SK-N-SH treated with all-trans-retinoic acid at 6 μM for 48 hours (cell line): ENCODE data around the gene USH2A.

Experiments
- ARNTL ChIP-seq: fragments of 450-650 bp; formaldehyde crosslinking; IDR thresholded peaks from 2 replicates; pipeline ENCODE4 v1.5.0; 2020; ENCODE audit warnings: low read depth, mild to moderate bottlenecking, moderate library complexity, borderline replicate concordance
- BACH2 ChIP-seq: fragments of 250-450 bp; sonication (Bioruptor Pico); IDR thresholded peaks from 2 replicates; pipeline ENCODE4 v1.9.0; 2021; ENCODE audit warnings: mild to moderate bottlenecking, borderline replicate concordance
- GLIS3 ChIP-seq: fragments of 250-450 bp; sonication (Bioruptor Pico); IDR thresholded peaks from 2 replicates; pipeline ENCODE4 v1.5.0; 2020; ENCODE audit warnings: mild to moderate bottlenecking, moderate library complexity
- RARB ChIP-seq: fragments of 250-450 bp; sonication (Bioruptor Pico); IDR thresholded peaks from 2 replicates; pipeline ENCODE4 v1.8.0; 2021; ENCODE audit warnings: mild to moderate bottlenecking, moderate library complexity
- SNAI2 ChIP-seq: fragments of 250-450 bp; sonication (Bioruptor Pico); IDR thresholded peaks from 2 replicates; pipeline ENCODE4 v1.5.0; 2020; ENCODE audit warnings: mild to moderate bottlenecking, moderate library complexity
- TOX ChIP-seq: fragments of 250-450 bp; sonication (Bioruptor Pico); IDR thresholded peaks from 2 replicates; pipeline ENCODE4 v1.8.0; 2021; ENCODE audit warnings: mild to moderate bottlenecking, moderate library complexity, borderline replicate concordance
- ZC3H10 ChIP-seq: fragments of 250-450 bp; sonication (Bioruptor Pico); IDR thresholded peaks from 2 replicates; pipeline ENCODE4 v1.5.1; 2021; ENCODE audit warnings: mild to moderate bottlenecking, moderate library complexity
- ZFP3 ChIP-seq: fragments of 250-450 bp; sonication (Bioruptor Pico); IDR thresholded peaks from 2 replicates; pipeline ENCODE4 v1.5.0; 2020; ENCODE audit warnings: mild to moderate bottlenecking, moderate library complexity
- ZFP30 ChIP-seq: fragments of 450-650 bp; formaldehyde crosslinking; IDR thresholded peaks from 2 replicates; pipeline ENCODE4 v1.5.0; 2022; ENCODE audit warnings: mild to moderate bottlenecking, moderate library complexity
- ZNF565 ChIP-seq: fragments of 450-650 bp; formaldehyde crosslinking; conservative IDR thresholded peaks from 2 replicates; pipeline ENCODE4 v1.5.0; 2020; ENCODE audit warnings: low read depth, mild to moderate bottlenecking, moderate library complexity
- TF ChIP-seq, protein P1 (sequence below): fragments of 250-450 bp; sonication (Bioruptor Pico); IDR thresholded peaks from 2 replicates; pipeline ENCODE4 v1.5.1; 2020; ENCODE audit warnings: low read depth, mild to moderate bottlenecking, moderate library complexity
- TF ChIP-seq, protein P2 (sequence below): fragments of 250-450 bp; sonication (Bioruptor Pico); IDR thresholded peaks from 2 replicates; pipeline ENCODE4 v1.8.0; 2020; ENCODE audit warnings: mild to moderate bottlenecking, moderate library complexity, borderline replicate concordance
- TF ChIP-seq, protein P3 (sequence below): fragments of 250-450 bp; sonication (Bioruptor Pico); IDR thresholded peaks from 2 replicates; pipeline ENCODE4 v1.5.0; 2020; ENCODE audit warnings: mild to moderate bottlenecking, moderate library complexity
- TF ChIP-seq, protein P4 (sequence below): fragments of 250-450 bp; sonication (Bioruptor Pico); IDR thresholded peaks from 2 replicates; pipeline ENCODE4 v1.8.0; 2021; ENCODE audit warnings: low read depth, mild to moderate bottlenecking, moderate library complexity, borderline replicate concordance

DNA sequence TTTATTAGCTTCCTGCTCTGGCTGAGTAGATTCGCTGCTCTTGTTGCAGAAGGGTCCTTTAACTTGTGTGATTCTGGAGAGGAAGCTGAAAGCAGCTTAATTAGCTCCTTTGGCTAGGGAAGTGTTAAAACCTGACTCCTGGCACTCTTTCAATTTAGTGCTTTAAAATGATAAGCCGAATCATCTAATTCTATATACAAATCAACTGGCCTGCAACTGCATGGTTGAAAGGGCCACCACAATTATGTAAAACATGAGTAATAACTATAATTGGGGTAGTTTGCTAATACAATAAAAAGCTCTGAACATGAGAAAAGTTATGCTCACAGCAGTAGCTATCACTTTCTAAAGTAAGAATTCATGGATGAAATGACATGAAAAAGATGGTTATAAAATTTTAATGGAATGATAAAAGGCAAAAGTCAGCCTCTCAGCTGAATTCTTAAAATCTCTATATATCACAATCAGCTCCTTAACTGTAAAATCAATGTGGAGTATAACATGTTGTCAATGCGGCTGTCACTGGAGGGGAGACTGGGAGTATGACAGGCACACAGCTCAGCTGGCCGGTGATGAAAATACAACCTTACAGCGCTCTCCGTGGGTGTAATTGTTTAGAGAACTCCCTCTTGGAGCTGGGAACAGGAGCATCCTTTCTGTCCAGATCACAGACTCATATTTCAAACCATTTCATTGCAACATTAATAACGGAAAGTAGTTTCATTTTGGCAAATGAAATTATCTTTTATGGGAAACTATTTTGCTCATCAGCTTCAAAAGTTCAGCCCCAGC, 531.8 kb downstream of the USH2A start:
- no peak for TF ChIP-seq ZNF565
- TF ChIP-seq ZC3H10 (CRISPR knock-in tag), result peak; percentile 57; the same call in 1 of the 2 replicates
- TF ChIP-seq ZFP30 (CRISPR knock-in tag), result no peak
- no peak for TF ChIP-seq RARB (CRISPR knock-in tag)
- TF ChIP-seq, protein P1, sequence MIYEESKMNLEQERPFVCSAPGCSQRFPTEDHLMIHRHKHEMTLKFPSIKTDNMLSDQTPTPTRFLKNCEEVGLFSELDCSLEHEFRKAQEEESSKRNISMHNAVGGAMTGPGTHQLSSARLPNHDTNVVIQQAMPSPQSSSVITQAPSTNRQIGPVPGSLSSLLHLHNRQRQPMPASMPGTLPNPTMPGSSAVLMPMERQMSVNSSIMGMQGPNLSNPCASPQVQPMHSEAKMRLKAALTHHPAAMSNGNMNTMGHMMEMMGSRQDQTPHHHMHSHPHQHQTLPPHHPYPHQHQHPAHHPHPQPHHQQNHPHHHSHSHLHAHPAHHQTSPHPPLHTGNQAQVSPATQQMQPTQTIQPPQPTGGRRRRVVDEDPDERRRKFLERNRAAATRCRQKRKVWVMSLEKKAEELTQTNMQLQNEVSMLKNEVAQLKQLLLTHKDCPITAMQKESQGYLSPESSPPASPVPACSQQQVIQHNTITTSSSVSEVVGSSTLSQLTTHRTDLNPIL (CRISPR knock-in tag), result no peak
- TF ChIP-seq, protein P2, sequence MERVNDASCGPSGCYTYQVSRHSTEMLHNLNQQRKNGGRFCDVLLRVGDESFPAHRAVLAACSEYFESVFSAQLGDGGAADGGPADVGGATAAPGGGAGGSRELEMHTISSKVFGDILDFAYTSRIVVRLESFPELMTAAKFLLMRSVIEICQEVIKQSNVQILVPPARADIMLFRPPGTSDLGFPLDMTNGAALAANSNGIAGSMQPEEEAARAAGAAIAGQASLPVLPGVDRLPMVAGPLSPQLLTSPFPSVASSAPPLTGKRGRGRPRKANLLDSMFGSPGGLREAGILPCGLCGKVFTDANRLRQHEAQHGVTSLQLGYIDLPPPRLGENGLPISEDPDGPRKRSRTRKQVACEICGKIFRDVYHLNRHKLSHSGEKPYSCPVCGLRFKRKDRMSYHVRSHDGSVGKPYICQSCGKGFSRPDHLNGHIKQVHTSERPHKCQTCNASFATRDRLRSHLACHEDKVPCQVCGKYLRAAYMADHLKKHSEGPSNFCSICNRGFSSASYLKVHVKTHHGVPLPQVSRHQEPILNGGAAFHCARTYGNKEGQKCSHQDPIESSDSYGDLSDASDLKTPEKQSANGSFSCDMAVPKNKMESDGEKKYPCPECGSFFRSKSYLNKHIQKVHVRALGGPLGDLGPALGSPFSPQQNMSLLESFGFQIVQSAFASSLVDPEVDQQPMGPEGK (CRISPR knock-in tag), result no peak
- TF ChIP-seq, protein P3, sequence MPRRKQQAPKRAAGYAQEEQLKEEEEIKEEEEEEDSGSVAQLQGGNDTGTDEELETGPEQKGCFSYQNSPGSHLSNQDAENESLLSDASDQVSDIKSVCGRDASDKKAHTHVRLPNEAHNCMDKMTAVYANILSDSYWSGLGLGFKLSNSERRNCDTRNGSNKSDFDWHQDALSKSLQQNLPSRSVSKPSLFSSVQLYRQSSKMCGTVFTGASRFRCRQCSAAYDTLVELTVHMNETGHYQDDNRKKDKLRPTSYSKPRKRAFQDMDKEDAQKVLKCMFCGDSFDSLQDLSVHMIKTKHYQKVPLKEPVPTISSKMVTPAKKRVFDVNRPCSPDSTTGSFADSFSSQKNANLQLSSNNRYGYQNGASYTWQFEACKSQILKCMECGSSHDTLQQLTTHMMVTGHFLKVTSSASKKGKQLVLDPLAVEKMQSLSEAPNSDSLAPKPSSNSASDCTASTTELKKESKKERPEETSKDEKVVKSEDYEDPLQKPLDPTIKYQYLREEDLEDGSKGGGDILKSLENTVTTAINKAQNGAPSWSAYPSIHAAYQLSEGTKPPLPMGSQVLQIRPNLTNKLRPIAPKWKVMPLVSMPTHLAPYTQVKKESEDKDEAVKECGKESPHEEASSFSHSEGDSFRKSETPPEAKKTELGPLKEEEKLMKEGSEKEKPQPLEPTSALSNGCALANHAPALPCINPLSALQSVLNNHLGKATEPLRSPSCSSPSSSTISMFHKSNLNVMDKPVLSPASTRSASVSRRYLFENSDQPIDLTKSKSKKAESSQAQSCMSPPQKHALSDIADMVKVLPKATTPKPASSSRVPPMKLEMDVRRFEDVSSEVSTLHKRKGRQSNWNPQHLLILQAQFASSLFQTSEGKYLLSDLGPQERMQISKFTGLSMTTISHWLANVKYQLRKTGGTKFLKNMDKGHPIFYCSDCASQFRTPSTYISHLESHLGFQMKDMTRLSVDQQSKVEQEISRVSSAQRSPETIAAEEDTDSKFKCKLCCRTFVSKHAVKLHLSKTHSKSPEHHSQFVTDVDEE (CRISPR knock-in tag), result no peak
- TF ChIP-seq, protein P4, sequence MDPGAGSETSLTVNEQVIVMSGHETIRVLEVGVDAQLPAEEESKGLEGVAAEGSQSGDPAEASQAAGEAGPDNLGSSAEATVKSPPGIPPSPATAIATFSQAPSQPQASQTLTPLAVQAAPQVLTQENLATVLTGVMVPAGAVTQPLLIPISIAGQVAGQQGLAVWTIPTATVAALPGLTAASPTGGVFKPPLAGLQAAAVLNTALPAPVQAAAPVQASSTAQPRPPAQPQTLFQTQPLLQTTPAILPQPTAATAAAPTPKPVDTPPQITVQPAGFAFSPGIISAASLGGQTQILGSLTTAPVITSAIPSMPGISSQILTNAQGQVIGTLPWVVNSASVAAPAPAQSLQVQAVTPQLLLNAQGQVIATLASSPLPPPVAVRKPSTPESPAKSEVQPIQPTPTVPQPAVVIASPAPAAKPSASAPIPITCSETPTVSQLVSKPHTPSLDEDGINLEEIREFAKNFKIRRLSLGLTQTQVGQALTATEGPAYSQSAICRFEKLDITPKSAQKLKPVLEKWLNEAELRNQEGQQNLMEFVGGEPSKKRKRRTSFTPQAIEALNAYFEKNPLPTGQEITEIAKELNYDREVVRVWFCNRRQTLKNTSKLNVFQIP, result no peak
- TF ChIP-seq BACH2 (CRISPR knock-in tag), result no peak
- no peak for TF ChIP-seq ZFP3 (CRISPR knock-in tag)
- TF ChIP-seq GLIS3 (CRISPR knock-in tag), result no peak
- no peak for TF ChIP-seq SNAI2 (CRISPR knock-in tag)
- TF ChIP-seq TOX (CRISPR knock-in tag), result no peak
- no peak for TF ChIP-seq ARNTL (CRISPR knock-in tag)
